ENCODE data around the gene ARHGAP1.
"Not testable (repeated sequence)": the region's sequence is repeated elsewhere in the genome, so short reads cannot be mapped to it uniquely, and the experiment has no call there.

Gene ARHGAP1

GRCh38 chr11:46721286-46721685 lies 20.9 kb upstream of the ARHGAP1 start:
- Histone ChIP-seq H3K36me3 (ENCODE audit: insufficient read depth, low read length) (no peaks in the 10 kb centered on the region), H3K9me3 (ENCODE audit: low read length) (no peaks in the 10 kb centered on the region), H3K4me1 (ENCODE audit: insufficient read depth, low read length) (no peaks in the 10 kb centered on the region), H3K9ac (ENCODE audit: low read length) (no peak overlapping the region), H3K27me3 (ENCODE audit: control insufficient read depth in 1 of 2, insufficient read depth in 2 of 2, low read length in 2 of 2) (no peaks in the 10 kb centered on the region), H3K4me3 (ENCODE audit: low read depth in 1 of 2, low read length in 2 of 2) (no peak overlapping the region), H3K27ac (ENCODE audit: low read depth, low read length) (no peak overlapping the region)

- Histone ChIP-seq H3K4me3 (ENCODE audit: low read depth in 1 of 2, low read length in 2 of 2) (no peak overlapping the region), H3K36me3 (ENCODE audit: insufficient read depth, low read length) (no peaks in the 10 kb centered on the region), H3K4me1 (ENCODE audit: insufficient read depth, low read length) (no peaks in the 10 kb centered on the region), H3K9ac (ENCODE audit: low read length) (no peak overlapping the region), H3K27ac (ENCODE audit: low read depth, low read length) (no peak overlapping the region), H3K27me3 (ENCODE audit: control insufficient read depth in 1 of 2, insufficient read depth in 2 of 2, low read length in 2 of 2) (no peaks in the 10 kb centered on the region), H3K9me3 (ENCODE audit: low read length) (no peaks in the 10 kb centered on the region)
Measured at GRCh38 chr11:46719543-46720218, 19.3 kb upstream of the ARHGAP1 start.

GRCh38 chr11:46719048-46719542 lies 18.7 kb upstream of the ARHGAP1 start, which contains the start of gene F2:
Gene F2, plus strand, starts transcription at chr11:46719213. Its CDS starts 23 bp downstream, at chr11:46719236.
- no peaks in the 10 kb centered on the region for H3K36me3 ChIP-seq (ENCODE audit: insufficient read depth, low read length)
- no peak within 1 kb of the TSS for H3K27ac ChIP-seq (ENCODE audit: low read depth, low read length)
- no peaks in the 10 kb centered on the region for H3K27me3 ChIP-seq (ENCODE audit: control insufficient read depth in 1 of 2, insufficient read depth in 2 of 2, low read length in 2 of 2)
- H3K4me3 ChIP-seq (ENCODE audit: low read depth in 1 of 2, low read length in 2 of 2) = no peak within 1 kb of the TSS
- H3K4me1 ChIP-seq (ENCODE audit: insufficient read depth, low read length) = no peaks in the 10 kb centered on the region
- H3K9me3 ChIP-seq (ENCODE audit: low read length) = no peaks in the 10 kb centered on the region
- no peak within 1 kb of the TSS for H3K9ac ChIP-seq (ENCODE audit: low read length)

- Histone ChIP-seq H3K27me3 (ENCODE audit: control insufficient read depth in 1 of 2, insufficient read depth in 2 of 2, low read length in 2 of 2) (no peaks in the 10 kb centered on the region), H3K36me3 (ENCODE audit: insufficient read depth, low read length) (no peaks in the 10 kb centered on the region), H3K4me1 (ENCODE audit: insufficient read depth, low read length) (no peaks in the 10 kb centered on the region), H3K27ac (ENCODE audit: low read depth, low read length) (no peak overlapping the region), H3K9ac (ENCODE audit: low read length) (no peak overlapping the region), H3K4me3 (ENCODE audit: low read depth in 1 of 2, low read length in 2 of 2) (no peak overlapping the region), H3K9me3 (ENCODE audit: low read length) (no peaks in the 10 kb centered on the region)
Measured at GRCh38 chr11:46718155-46719019, 18.0 kb upstream of the ARHGAP1 start.

GRCh38 chr11:46717825-46718154 lies 17.4 kb upstream of the ARHGAP1 start:
- H3K36me3 ChIP-seq (ENCODE audit: insufficient read depth, low read length); H3K9ac ChIP-seq (ENCODE audit: low read length); H3K27me3 ChIP-seq (ENCODE audit: control insufficient read depth in 1 of 2, insufficient read depth in 2 of 2, low read length in 2 of 2); H3K4me3 ChIP-seq (ENCODE audit: low read depth in 1 of 2, low read length in 2 of 2); H3K27ac ChIP-seq (ENCODE audit: low read depth, low read length); H3K4me1 ChIP-seq (ENCODE audit: insufficient read depth, low read length); H3K9me3 ChIP-seq (ENCODE audit: low read length): not testable (repeated sequence)

DNA sequence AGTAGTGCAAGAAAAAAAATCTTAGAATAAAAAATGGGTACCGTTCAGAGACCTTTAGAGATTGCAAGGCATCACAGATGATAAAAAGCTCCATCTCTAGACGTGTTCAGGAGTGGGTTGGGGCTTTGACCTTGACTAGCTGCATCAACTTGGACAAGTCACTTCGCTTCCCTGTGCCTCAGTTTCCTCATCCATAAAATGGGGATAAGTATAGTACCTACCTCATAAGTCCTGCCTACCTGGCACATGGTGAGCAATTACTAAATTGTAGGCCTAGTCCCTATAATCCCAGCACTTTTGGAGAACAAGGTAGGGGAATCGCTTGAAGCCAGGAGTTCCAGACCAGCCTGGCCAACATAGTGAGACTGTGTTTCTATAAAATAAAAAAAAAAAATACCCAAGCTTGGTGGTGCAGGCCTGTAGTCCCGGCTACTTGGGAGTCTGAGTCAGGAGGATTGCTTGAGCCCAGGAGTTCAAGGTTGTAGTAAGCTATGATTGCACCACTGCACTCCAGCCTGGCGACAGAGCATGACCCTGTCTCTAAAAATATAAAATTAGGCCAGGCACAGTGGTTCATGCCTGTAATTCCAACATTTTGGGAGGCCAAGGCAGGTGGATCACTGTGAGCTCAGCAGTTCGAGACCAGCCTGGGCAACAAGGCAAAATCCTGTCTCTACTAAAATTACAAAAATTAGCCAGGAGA lies 12.6 kb upstream of the ARHGAP1 start:
- Histone ChIP-seq H3K9me3 (ENCODE audit: low read length) (no peaks in the 10 kb centered on the region), H3K27ac (ENCODE audit: low read depth, low read length) (no peak overlapping the region), H3K36me3 (ENCODE audit: insufficient read depth, low read length) (no peaks in the 10 kb centered on the region), H3K9ac (ENCODE audit: low read length) (no peak overlapping the region), H3K4me1 (ENCODE audit: insufficient read depth, low read length) (peaks cover 4% of the 10 kb centered on the region), H3K27me3 (ENCODE audit: control insufficient read depth in 1 of 2, insufficient read depth in 2 of 2, low read length in 2 of 2) (no peaks in the 10 kb centered on the region), H3K4me3 (ENCODE audit: low read depth in 1 of 2, low read length in 2 of 2) (no peak overlapping the region)

GRCh38 chr11:46711303-46711702 lies 10.9 kb upstream of the ARHGAP1 start:
- Histone ChIP-seq H3K27ac (ENCODE audit: low read depth, low read length) (no peak overlapping the region), H3K36me3 (ENCODE audit: insufficient read depth, low read length) (peaks cover 9% of the 10 kb centered on the region), H3K4me3 (ENCODE audit: low read depth in 1 of 2, low read length in 2 of 2) (no peak overlapping the region)

GRCh38 chr11:46710821-46711269 lies 10.4 kb upstream of the ARHGAP1 start:
- Histone ChIP-seq H3K9me3 (ENCODE audit: low read length) (no peaks in the 10 kb centered on the region), H3K27me3 (ENCODE audit: control insufficient read depth in 1 of 2, insufficient read depth in 2 of 2, low read length in 2 of 2) (no peaks in the 10 kb centered on the region), H3K9ac (ENCODE audit: low read length) (no peak overlapping the region), H3K4me1 (ENCODE audit: insufficient read depth, low read length) (peaks cover 4% of the 10 kb centered on the region), H3K4me3 (ENCODE audit: low read depth in 1 of 2, low read length in 2 of 2) (no peak overlapping the region), H3K27ac (ENCODE audit: low read depth, low read length) (no peak overlapping the region), H3K36me3 (ENCODE audit: insufficient read depth, low read length) (peaks cover 11% of the 10 kb centered on the region)

More at GRCh38 chr11:46711303-46711702, 10.9 kb upstream of the ARHGAP1 start:
- no peaks in the 10 kb centered on the region for H3K27me3 ChIP-seq (ENCODE audit: control insufficient read depth in 1 of 2, insufficient read depth in 2 of 2, low read length in 2 of 2)
- H3K9me3 ChIP-seq (ENCODE audit: low read length) = no peaks in the 10 kb centered on the region
- no peak overlapping the region for H3K9ac ChIP-seq (ENCODE audit: low read length)
- peaks cover 4% of the 10 kb centered on the region for H3K4me1 ChIP-seq (ENCODE audit: insufficient read depth, low read length)

- not testable (repeated sequence) for H3K27me3 ChIP-seq (ENCODE audit: control insufficient read depth in 1 of 2, insufficient read depth in 2 of 2, low read length in 2 of 2); H3K9ac ChIP-seq (ENCODE audit: low read length); H3K9me3 ChIP-seq (ENCODE audit: low read length); H3K4me3 ChIP-seq (ENCODE audit: low read depth in 1 of 2, low read length in 2 of 2); H3K4me1 ChIP-seq (ENCODE audit: insufficient read depth, low read length); H3K27ac ChIP-seq (ENCODE audit: low read depth, low read length)
- peaks cover 23% of the 10 kb centered on the region for H3K36me3 ChIP-seq (ENCODE audit: insufficient read depth, low read length)
Measured at GRCh38 chr11:46709351-46709750, 8.9 kb upstream of the ARHGAP1 start.

DNA sequence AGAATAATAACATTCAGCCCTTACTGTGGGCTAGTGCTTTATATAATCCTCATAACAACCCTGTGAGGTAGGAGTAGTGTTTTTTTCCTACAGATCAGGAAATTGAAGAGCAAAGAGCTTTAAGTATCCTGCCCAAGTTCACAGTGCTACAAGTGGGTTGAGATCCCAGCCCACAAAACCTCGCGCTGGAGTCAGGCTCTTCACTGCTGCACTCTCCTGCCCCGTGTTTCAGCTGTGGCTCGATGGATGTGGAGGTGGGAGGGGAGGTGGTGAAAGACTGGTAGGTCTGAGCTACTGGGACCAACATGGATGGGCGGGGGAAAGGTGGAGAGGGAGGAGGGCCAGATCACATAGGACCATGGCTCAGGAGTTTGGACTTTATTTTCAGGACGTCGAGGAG lies 6.5 kb upstream of the ARHGAP1 start:
- Histone ChIP-seq H3K4me1 (ENCODE audit: insufficient read depth, low read length) (peaks cover 13% of the 10 kb centered on the region), H3K27ac (ENCODE audit: low read depth, low read length) (no peak overlapping the region), H3K9me3 (ENCODE audit: low read length) (no peaks in the 10 kb centered on the region), H3K4me3 (ENCODE audit: low read depth in 1 of 2, low read length in 2 of 2) (no peak overlapping the region), H3K9ac (ENCODE audit: low read length) (no peak overlapping the region), H3K27me3 (ENCODE audit: control insufficient read depth in 1 of 2, insufficient read depth in 2 of 2, low read length in 2 of 2) (no peaks in the 10 kb centered on the region), H3K36me3 (ENCODE audit: insufficient read depth, low read length) (peaks cover 45% of the 10 kb centered on the region)

DNA sequence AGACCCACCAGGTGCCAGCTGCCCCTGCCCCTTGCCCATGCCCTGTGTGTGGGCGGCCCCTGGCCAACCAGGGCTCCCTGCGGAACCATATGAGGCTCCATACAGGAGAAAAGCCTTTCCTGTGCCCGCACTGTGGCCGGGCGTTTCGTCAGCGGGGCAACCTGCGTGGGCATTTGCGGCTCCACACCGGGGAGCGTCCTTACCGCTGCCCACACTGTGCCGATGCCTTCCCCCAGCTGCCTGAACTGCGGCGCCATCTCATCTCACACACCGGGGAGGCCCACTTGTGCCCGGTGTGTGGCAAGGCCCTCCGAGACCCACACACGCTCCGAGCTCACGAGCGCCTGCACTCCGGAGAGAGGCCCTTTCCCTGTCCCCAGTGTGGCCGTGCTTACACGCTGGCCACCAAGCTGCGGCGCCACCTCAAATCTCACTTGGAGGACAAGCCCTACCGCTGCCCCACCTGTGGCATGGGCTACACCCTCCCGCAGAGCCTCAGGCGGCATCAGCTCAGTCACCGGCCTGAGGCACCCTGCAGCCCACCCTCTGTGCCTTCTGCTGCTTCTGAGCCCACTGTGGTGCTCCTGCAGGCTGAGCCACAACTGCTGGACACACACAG lies 4.8 kb upstream of the ARHGAP1 start:
- H3K9ac ChIP-seq (ENCODE audit: low read length) = no peak overlapping the region
- no peaks in the 10 kb centered on the region for H3K9me3 ChIP-seq (ENCODE audit: low read length)
- H3K27me3 ChIP-seq (ENCODE audit: control insufficient read depth in 1 of 2, insufficient read depth in 2 of 2, low read length in 2 of 2) = no peaks in the 10 kb centered on the region
- H3K4me1 ChIP-seq (ENCODE audit: insufficient read depth, low read length) = peaks cover 15% of the 10 kb centered on the region
- H3K4me3 ChIP-seq (ENCODE audit: low read depth in 1 of 2, low read length in 2 of 2) = no peak overlapping the region
- peaks cover 48% of the 10 kb centered on the region for H3K36me3 ChIP-seq (ENCODE audit: insufficient read depth, low read length)
- H3K27ac ChIP-seq (ENCODE audit: low read depth, low read length) = no peak overlapping the region
